SU-DHL-6 (cell line): ENCODE data around the gene VSX1.

Experiments used
- CTCF ChIP-seq: fragments of 200-600 bp; sonication (generic); IDR thresholded peaks from one replicate; pipeline ENCODE4 v1.5.1; 2017; ENCODE audit warnings: antibody characterized with exemption, mild to moderate bottlenecking, low read length, moderate library complexity; ENCODE audit not compliant: insufficient read depth, poor library complexity, severe bottlenecking
- EZH2phosphoT487 ChIP-seq: fragments of 200-600 bp; sonication (generic), shearing (Covaris generic); conservative IDR thresholded peaks from 2 replicates; pipeline ENCODE4 v1.6.1; 2018; ENCODE audit warnings: mild to moderate bottlenecking, antibody characterized with exemption, low read length, moderate library complexity, mixed read lengths

GRCh38 chr20:25073544-25073943, 8.4 kb downstream of the VSX1 start:
- TF ChIP-seq CTCF (no peak), EZH2phosphoT487 (no peak)
